HCEC 1CT (cell line): ENCODE results near the gene ATAD2B.
A peak's percentile ranks its signal among the peaks of the same experiment; 100 is the strongest.
"Not testable (repeated sequence)": the region's sequence is repeated elsewhere in the genome, so short reads cannot be mapped to it uniquely, and the experiment has no call there.

Experiments used
- DNase-seq: peaks from one replicate; pipeline ENCODE4 v3.0.0-alpha.2; 2017

Gene ATAD2B

GRCh38 chr2:23782646-23783045 is 144.3 kb downstream of the ATAD2B start:
- no peak for DNase-seq

GRCh38 chr2:23782126-23782525 is 144.8 kb downstream of the ATAD2B start:
- no peak for DNase-seq

- DNase-seq: not testable (repeated sequence)
Measured at GRCh38 chr2:23780465-23780864, 146.5 kb downstream of the ATAD2B start.

- no peak for DNase-seq
Measured at GRCh38 chr2:23777826-23778225, 149.1 kb downstream of the ATAD2B start.

GRCh38 chr2:23776021-23776420 is 150.9 kb downstream of the ATAD2B start:
- DNase-seq: no peak

GRCh38 chr2:23772684-23773083 is 154.2 kb downstream of the ATAD2B start:
- no peak for DNase-seq

GRCh38 chr2:23772056-23772455 is 154.9 kb downstream of the ATAD2B start:
- DNase-seq: no peak

GRCh38 chr2:23769364-23769763 is 157.6 kb downstream of the ATAD2B start:
- DNase-seq: no peak

- DNase-seq: peak; percentile 45
Measured at GRCh38 chr2:23767876-23768621, 158.9 kb downstream of the ATAD2B start.

- DNase-seq: no peak
Measured at GRCh38 chr2:23762141-23762540, 164.8 kb downstream of the ATAD2B start.

- no peak for DNase-seq
Measured at GRCh38 chr2:23761638-23762037, 165.3 kb downstream of the ATAD2B start.

- DNase-seq: peak; percentile 65
Measured at GRCh38 chr2:23760736-23761135, 166.2 kb downstream of the ATAD2B start.

- peak; percentile 84 for DNase-seq
Measured at GRCh38 chr2:23757686-23758433, 169.1 kb downstream of the ATAD2B start.

- DNase-seq: no peak
Measured at GRCh38 chr2:23756593-23757292, 170.2 kb downstream of the ATAD2B start.

- DNase-seq: no peak
Measured at GRCh38 chr2:23754970-23755369, 172.0 kb downstream of the ATAD2B start.

GRCh38 chr2:23753291-23754010 is 173.5 kb downstream of the ATAD2B start:
- no peak for DNase-seq

GRCh38 chr2:23751747-23752265 is 175.1 kb downstream of the ATAD2B start:
- DNase-seq: no peak

- no peak for DNase-seq
Measured at GRCh38 chr2:23746141-23746863, 180.6 kb downstream of the ATAD2B start.

GRCh38 chr2:23745726-23746105 is 181.2 kb downstream of the ATAD2B start:
- DNase-seq: peak; percentile 75

GRCh38 chr2:23745068-23745725 is 181.7 kb downstream of the ATAD2B start:
- no peak for DNase-seq

- DNase-seq: not testable (repeated sequence)
Measured at GRCh38 chr2:23736783-23737182, 190.1 kb downstream of the ATAD2B start.

GRCh38 chr2:23734416-23734815 is 192.5 kb downstream of the ATAD2B start:
- no peak for DNase-seq
